Activated CD8-positive, alpha-beta memory T cell treated with anti-CD3 and anti-CD28 coated beads, Interleukin-2, amount 10 ng/mL, durations not matched to agents 7 days and 5 days (primary cell): Measurements from ENCODE around the gene CILP2. TPM values are rescaled to one million over a fixed set of nuclear protein-coding genes. Genes with fewer than 3 reads are reported as not detected.

Experiments
- ATAC-seq: fragments of 150-1000 bp; cut with Tn5 transposase; one replicate; pipeline ENCODE4 v1.10.0; 2021; ENCODE audit warnings: moderate library complexity
- CTCF ChIA-PET: fragments of 350-600 bp; sonication (Branson Sonifier 250); formaldehyde crosslinking; loops from one replicate; lab custom pipeline; 2021; ENCODE audit warnings: antibody characterized with exemption; lab: Charles Lee
- DNase-seq: peaks from one replicate; pipeline ENCODE4 v3.0.0-alpha.2; 2020
- H3K27ac Mint-ChIP-seq: one replicate; pipeline ENCODE4 v1.8.0; 2021; ENCODE audit warnings: mild to moderate bottlenecking, mixed read lengths
- H3K27me3 Mint-ChIP-seq: one replicate; pipeline ENCODE4 v1.8.0; 2021; ENCODE audit warnings: mixed read lengths
- H3K36me3 Mint-ChIP-seq: one replicate; pipeline ENCODE4 v1.8.0; 2021; ENCODE audit warnings: mild to moderate bottlenecking, mixed read lengths
- H3K4me1 Mint-ChIP-seq: one replicate; pipeline ENCODE4 v1.8.0; 2021; ENCODE audit warnings: mixed read lengths
- H3K4me3 Mint-ChIP-seq: one replicate; pipeline ENCODE4 v1.8.0; 2021; ENCODE audit warnings: mild to moderate bottlenecking, moderate library complexity, mixed read lengths
- H3K9me3 Mint-ChIP-seq: one replicate; pipeline ENCODE4 v1.8.0; 2022; ENCODE audit warnings: low read depth, mixed read lengths
- total RNA-seq, 2 experiments: library from RNA; stranded (reverse); gene quantifications; one replicate each; pipeline ENCODE4 v1.2.3, GENCODE V29; 2021

CILP2 gene
- total RNA-seq, 2 experiments from 2014 or later = 0.12 to 0.15 TPM

DNA sequence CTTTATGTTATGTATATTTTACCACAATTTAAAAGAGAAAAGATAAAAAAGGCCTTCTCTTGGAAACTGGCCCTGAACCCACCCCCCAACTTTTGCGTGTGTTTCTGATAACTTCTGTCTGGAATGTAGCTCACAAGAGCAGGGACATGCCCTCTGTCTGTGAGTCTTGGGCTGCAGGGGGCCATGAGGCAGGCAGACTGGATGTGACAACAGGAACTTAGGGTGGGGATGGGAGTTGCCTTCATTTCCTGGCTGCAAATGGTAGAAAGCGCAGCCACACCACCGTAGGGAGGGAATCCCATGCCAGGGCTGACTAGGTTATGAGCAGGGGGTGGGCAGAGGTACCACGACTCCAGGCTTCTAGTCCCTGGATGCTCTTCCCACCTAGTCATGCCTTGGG lies 21.9 kb downstream of the CILP2 start:
- Mint-ChIP-seq H3K36me3 (peaks cover 13% of the 10 kb centered on the region), H3K27me3 (no peaks in the 10 kb centered on the region)

DNA sequence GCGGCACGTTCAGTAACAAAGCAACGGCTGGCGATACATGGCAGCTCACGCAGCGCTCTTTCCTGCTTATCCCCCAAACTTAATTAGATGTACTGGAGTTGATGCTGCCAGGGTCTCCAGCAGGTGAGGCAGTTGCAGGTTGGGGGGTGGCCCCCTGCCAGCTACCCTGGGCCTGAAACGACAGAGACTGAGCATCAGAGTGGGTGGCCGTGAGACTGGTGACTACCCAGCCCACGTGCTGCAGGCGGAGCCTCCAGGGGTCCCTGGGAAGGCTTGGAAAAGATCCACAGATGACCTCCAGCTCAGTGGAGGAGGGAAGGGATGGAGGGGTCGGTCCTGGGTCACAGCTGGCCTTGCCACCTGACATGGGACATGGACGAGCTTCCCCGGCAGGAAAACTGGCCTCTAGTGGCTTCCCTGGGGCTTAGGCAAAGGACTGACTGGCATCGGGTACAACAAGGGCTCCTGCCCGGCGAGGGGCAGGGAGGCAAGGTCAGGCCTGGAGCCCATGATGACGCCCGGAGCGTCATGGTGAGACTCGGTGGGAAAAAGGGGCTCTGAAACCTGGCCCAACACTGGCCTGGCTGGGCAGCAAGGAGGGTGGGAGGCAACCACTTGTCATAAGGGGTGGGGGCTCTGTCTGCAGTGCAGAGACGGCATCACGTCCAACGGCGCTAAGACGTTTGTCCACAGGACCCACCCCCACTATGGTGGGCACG lies 24.0 kb downstream of the CILP2 start:
- Mint-ChIP-seq H3K4me1 (no peaks in the 10 kb centered on the region), H3K4me3 (no peak overlapping the region), H3K27me3 (no peaks in the 10 kb centered on the region), H3K27ac (no peak overlapping the region), H3K36me3 (peaks cover 27% of the 10 kb centered on the region), H3K9me3 (no peaks in the 10 kb centered on the region)
- DNase-seq = no peak
- ATAC-seq = no peak
- CTCF ChIA-PET = interaction anchor here (1.0 to 1.6 kb wide), 2 partner anchors 9 to 23 kb away, joined by 3 to 6 read pairs; no protein-coding TSS in a partner anchor

More for the DNA sequence above, 21.9 kb downstream of the CILP2 start:
- Mint-ChIP-seq H3K4me3 (no peak overlapping the region), H3K9me3 (no peaks in the 10 kb centered on the region), H3K4me1 (no peaks in the 10 kb centered on the region), H3K27ac (no peak overlapping the region)
- DNase-seq (no peak), ATAC-seq (no peak)
- CTCF ChIA-PET = interaction anchor here (0.8 to 1.6 kb wide), 2 partner anchors 18 to 28 kb away, joined by 3 to 8 read pairs; no protein-coding TSS in a partner anchor

DNA sequence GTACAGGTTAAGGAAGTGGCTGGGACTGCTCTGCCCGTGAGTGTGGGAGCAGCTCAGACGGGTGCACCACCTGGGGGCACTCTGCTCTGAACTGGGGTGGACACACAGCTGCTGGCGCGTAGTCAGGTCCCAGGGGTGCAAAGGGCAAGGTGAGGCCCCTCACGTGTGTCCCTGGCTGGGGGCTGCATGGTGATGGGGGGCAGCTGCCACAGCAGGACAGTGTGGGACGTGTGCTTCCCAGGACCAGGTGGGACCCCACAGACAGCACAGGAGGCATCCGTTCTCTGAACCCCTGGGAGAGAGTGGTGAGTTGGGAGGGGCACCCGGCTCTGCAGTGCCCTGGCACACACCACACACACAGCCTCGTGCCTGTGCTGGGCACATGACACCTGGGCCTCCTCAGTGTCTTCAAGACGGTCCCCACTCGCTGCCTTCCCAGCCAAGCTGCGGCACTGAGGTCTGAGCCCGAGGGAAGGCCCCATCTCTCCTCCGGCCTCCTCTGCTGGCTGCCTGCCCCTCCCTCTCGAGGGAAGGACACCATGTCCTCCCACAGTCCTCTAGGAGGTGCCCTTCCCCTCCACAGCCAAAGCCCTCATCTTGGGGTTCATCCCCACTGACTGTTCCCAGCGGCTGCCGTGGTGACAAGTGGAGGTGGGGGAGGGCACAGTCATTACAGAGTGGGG lies 24.7 kb downstream of the CILP2 start:
- CTCF ChIA-PET = interaction anchor here (1.0 to 1.6 kb wide), 4 partner anchors 10 to 27 kb away, joined by 3 to 6 read pairs (median 3); no protein-coding TSS in a partner anchor
- no peak overlapping the region for H3K4me3 Mint-ChIP-seq
- peak overlapping the region; percentile 57 for H3K27ac Mint-ChIP-seq
- H3K4me1 Mint-ChIP-seq = no peaks in the 10 kb centered on the region
- H3K27me3 Mint-ChIP-seq = no peaks in the 10 kb centered on the region
- H3K9me3 Mint-ChIP-seq = no peaks in the 10 kb centered on the region
- ATAC-seq (peak; percentile 70), DNase-seq (peak; percentile 51)
- peaks cover 32% of the 10 kb centered on the region for H3K36me3 Mint-ChIP-seq

DNA sequence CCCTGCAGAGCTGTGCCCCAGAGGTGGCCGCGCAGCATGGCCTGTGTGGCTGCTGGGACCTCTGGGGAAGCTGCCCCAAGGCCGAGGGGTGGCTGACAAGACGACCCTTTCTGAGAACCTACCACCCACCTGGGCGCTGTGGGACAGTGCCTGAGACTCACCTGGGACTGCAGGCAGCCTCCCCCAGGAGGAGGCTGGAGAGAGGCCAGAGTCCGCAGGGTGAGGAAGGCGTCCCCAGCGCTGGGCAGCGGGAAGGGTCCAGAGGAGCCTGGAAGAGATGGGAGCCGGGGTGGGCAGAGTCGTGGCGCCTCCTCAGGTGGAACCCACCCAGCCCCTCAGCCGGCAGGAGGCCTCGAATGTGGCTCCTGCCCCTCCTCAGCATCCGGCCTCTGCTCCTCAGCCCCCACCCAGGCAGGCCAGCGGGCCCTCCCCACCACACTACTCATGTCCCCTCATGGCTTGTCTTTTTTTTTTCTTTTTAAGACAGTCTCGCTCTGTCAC lies 25.3 kb downstream of the CILP2 start:
- H3K27me3 Mint-ChIP-seq = no peaks in the 10 kb centered on the region
- peaks cover 33% of the 10 kb centered on the region for H3K36me3 Mint-ChIP-seq
- H3K4me3 Mint-ChIP-seq = no peak overlapping the region
- no peaks in the 10 kb centered on the region for H3K9me3 Mint-ChIP-seq
- no peaks in the 10 kb centered on the region for H3K4me1 Mint-ChIP-seq
- ATAC-seq = peak; percentile 24
- CTCF ChIA-PET = interaction anchor here (1.2 kb wide), 2 partner anchors 14 to 26 kb away, joined by 3 read pairs; no protein-coding TSS in a partner anchor
- no peak for DNase-seq
- no peak overlapping the region for H3K27ac Mint-ChIP-seq

DNA sequence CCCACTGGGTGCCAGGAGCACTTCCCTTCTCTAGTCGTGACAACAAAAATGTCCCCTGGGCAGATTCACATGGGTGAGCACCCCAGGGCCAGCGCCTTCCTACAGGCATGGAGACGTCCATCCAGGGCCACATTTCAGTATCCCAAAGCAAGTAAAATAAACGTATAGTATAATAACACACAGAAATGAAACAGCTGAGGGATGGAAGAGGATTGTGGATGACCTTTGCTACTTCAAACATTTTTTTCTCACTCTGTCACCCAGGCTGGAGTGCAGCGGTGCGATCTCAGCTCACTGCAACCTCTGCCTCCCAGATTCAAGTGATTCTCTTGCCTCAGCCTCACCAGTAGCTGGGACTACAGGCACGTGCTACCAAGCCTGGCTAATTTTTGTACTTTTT lies 28.2 kb downstream of the CILP2 start:
- no peak for ATAC-seq
- Mint-ChIP-seq H3K36me3 (peaks cover 55% of the 10 kb centered on the region), H3K4me1 (peaks cover 6% of the 10 kb centered on the region), H3K27me3 (no peaks in the 10 kb centered on the region), H3K9me3 (no peaks in the 10 kb centered on the region), H3K4me3 (no peak overlapping the region), H3K27ac (no peak overlapping the region)
- DNase-seq = no peak
- CTCF ChIA-PET = interaction anchor here (2.1 to 5.5 kb wide), 2 partner anchors 12 to 63 kb away, joined by 4 to 37 read pairs; no protein-coding TSS in a partner anchor

DNA sequence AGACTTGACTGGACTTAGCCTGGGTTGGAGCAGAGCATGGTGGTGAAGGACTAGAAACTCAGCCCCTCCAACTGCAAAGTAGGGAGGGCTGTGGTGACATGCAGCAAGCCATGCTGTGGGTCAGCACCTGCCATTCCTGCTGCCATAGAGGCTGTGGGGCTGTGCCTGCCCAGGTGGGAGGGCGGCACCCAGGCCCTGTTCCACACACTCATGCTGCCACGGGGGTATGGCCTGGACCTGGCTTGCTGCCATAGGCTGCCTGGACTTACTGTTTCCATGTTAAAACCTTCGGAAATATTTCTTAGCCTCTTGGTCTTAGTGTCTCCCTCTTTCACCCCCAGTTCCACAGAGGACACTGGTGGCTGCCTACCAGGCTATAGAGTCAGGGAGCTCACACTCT lies 29.3 kb downstream of the CILP2 start:
- DNase-seq = no peak
- Mint-ChIP-seq H3K27ac (peak overlapping the region; percentile 59), H3K27me3 (no peaks in the 10 kb centered on the region), H3K36me3 (peaks cover 54% of the 10 kb centered on the region), H3K4me3 (no peak overlapping the region), H3K9me3 (no peaks in the 10 kb centered on the region), H3K4me1 (peaks cover 6% of the 10 kb centered on the region)
- CTCF ChIA-PET = interaction anchor here (0.9 to 5.5 kb wide), 3 partner anchors 9 to 95 kb away, joined by 3 to 37 read pairs (median 4); no protein-coding TSS in a partner anchor
- no peak for ATAC-seq

DNA sequence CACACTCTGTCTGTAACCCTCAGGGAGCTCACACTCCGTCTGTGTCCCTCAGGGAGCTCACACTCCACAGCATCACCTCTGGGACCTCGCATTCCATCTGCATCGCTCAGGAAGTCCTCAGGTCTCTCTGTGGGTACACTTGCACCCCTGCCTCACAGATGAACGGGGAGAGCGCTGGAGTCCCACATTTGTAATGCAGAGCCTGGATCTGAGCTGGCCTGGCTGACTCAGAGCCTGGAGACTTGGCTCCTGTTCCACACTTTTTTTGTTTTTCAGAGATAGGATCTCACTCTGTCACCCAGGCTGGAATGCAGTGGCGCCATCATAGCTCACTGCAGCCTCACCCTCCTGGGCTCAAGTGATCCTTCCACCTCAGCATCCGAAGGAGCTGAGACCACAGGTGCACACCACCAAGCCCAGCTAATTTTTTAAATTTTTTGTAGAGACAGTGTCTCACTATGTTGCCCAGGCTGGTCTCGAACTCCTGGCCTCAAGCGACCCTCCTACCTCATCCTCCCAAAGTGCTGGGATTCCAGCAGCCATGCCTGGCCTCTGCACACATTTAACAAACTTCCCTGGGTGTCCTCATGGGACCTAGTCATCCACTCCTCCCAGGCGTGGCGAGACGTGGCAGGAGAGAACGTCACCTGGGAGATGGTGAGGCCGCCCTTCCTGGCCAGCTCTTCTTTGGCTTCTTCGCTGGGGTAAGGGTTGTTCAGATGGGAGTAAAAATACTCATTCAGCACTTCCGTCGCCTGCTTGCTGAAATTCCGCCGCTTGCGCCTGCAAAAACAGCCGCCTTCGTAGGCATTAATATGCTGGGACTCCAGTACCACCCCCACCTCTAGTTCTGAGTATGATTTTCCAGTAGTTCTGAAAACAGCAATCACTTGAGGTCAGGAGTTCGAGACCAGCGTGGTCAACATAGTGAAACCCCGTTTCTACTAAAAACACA lies 31.0 kb downstream of the CILP2 start:
- Mint-ChIP-seq H3K4me3 (no peak overlapping the region), H3K27me3 (no peaks in the 10 kb centered on the region), H3K4me1 (peaks cover 6% of the 10 kb centered on the region), H3K27ac (no peak overlapping the region), H3K36me3 (peaks cover 55% of the 10 kb centered on the region), H3K9me3 (no peaks in the 10 kb centered on the region)
- ATAC-seq = no peak
- CTCF ChIA-PET = interaction anchor here (0.6 to 5.5 kb wide), 5 partner anchors 14 to 93 kb away, joined by 4 to 37 read pairs (median 7); no protein-coding TSS in a partner anchor
- no peak for DNase-seq

DNA sequence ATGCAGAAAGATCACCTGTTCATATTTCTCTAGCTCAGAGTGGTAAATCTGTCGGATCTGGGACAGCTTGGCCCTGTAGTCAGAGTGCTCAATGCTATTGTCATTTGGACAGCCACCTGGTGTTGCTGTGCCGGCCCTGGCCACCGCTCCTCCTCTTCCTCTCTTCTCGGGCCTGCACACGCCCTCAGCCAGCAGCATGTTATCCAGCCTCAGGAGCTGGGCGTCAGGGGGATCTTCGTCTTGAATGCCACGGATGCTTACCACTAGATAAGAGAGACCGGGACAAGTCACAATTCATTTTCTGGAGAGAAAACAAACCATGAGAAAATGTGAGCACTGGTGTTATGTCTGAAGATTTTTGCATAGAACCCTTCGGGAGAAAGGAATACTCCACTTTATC lies 32.5 kb downstream of the CILP2 start:
- Mint-ChIP-seq H3K4me1 (peaks cover 6% of the 10 kb centered on the region), H3K9me3 (no peaks in the 10 kb centered on the region), H3K4me3 (no peak overlapping the region), H3K36me3 (peaks cover 45% of the 10 kb centered on the region), H3K27me3 (no peaks in the 10 kb centered on the region), H3K27ac (no peak overlapping the region)
- ATAC-seq (no peak), DNase-seq (no peak)
- CTCF ChIA-PET = interaction anchor here (1.0 kb wide), 1 partner anchor 73 kb away, joined by 3 read pairs; the partner anchor contains the start of gene GMIP

DNA sequence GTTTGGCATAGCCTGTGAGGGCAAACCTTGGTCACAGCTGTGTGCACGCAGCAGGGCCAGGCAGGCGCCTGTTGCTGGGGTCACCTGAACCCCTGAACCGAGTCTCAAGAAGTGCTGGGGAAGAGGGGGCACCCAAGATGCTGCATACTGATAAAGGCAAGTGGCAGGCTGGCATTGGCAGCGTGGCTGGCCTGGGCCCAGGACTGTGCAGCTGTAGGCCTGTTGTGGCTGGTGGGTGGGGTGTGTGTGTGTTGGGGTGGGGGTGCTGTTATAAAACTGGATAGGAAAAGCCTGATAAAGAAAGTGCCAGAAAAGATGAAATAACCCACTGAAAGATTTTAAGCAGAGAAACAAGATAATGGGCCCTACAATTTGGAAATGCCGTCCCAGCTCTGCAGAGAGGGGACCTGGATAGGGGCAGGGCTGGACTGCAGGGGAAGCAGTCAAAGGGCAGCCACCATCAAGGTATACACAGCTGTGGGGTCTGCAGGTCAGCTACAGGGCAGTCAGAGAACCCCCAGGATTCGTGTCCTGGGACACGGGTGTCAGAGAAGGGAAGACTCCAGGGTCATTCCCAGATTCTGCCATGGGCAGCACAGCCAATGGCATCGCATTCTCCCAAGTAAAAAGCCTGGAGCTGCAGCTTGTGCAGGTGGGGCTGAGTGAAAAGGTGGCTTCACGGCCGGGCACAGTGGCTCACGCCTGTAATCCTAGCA lies 33.2 kb downstream of the CILP2 start:
- Mint-ChIP-seq H3K27me3 (no peaks in the 10 kb centered on the region), H3K36me3 (peaks cover 46% of the 10 kb centered on the region), H3K4me3 (no peak overlapping the region), H3K4me1 (peaks cover 6% of the 10 kb centered on the region), H3K9me3 (no peaks in the 10 kb centered on the region), H3K27ac (no peak overlapping the region)
- CTCF ChIA-PET = interaction anchor here (0.8 to 1.0 kb wide), 2 partner anchors 20 to 72 kb away, joined by 3 read pairs; partner anchors contain the start of gene GMIP
- DNase-seq (no peak), ATAC-seq (no peak)

DNA sequence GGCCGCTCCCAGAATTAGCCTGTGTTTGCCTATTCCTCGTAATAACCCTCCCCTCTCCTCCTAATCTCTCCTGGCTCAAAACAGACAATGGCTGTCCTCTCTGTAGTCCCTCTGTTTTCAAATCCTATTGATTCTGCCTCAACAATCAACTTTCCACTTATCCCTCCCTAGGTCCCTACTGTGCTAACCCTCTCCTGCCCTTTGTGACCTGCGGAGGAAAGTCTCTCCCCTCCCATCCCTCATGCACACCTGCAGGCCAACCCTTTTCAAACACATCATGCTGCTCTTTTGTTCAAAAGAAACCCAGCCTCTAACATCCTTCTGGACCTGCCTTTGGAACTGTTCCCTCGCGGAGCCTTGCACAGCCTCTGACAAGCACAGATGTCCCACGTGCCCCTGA lies 37.3 kb downstream of the CILP2 start:
- Mint-ChIP-seq H3K9me3 (no peaks in the 10 kb centered on the region), H3K4me1 (peaks cover 4% of the 10 kb centered on the region), H3K36me3 (peaks cover 15% of the 10 kb centered on the region), H3K4me3 (no peak overlapping the region), H3K27me3 (no peaks in the 10 kb centered on the region), H3K27ac (no peak overlapping the region)
- CTCF ChIA-PET = no interaction called here
- DNase-seq (no peak), ATAC-seq (no peak)

DNA sequence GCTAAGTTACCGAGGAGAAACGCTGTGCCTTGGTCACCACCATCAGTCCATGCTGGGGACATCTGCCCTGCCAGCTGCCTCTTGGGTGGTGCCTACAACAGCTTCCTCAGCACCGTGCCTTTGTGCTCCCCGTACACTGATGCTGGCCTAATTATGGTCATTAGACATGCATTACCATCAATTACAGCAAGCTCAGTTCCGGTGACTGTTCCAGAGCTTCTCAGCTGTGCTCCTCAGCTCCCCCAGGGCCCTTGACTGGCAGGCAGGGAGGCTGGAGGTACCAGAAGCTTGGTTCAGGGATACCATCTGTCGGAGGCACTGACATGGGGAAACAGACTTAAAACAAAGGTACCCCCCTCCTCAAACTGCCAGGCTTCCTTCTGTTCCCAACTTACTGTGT lies 40.2 kb downstream of the CILP2 start:
- DNase-seq (no peak), ATAC-seq (no peak)
- no peaks in the 10 kb centered on the region for H3K27me3 Mint-ChIP-seq
- H3K9me3 Mint-ChIP-seq = no peaks in the 10 kb centered on the region
- H3K4me1 Mint-ChIP-seq = peaks cover 17% of the 10 kb centered on the region
- H3K36me3 Mint-ChIP-seq = peaks cover 10% of the 10 kb centered on the region
- H3K27ac Mint-ChIP-seq = no peak overlapping the region
- no peak overlapping the region for H3K4me3 Mint-ChIP-seq
- CTCF ChIA-PET = interaction anchor here (0.9 to 2.3 kb wide), 4 partner anchors 18 to 66 kb away, joined by 3 to 6 read pairs (median 3); no protein-coding TSS in a partner anchor
